ENCODE measurements around the gene JMJD4.
A peak's percentile ranks its signal among the peaks of the same experiment; 100 is the strongest.

Gene JMJD4

GRCh38 chr1:227734856-227735538 is at the start of gene JMJD4, which contains the start of gene SNAP47:
Gene JMJD4 (minus strand): TSS chr1:227735302. CDS start chr1:227735273, 29 bp downstream.
Gene SNAP47 (plus strand): TSS chr1:227735435. CDS start chr1:227747737, 12,302 bp downstream.
- no peaks in the 10 kb centered on the region for H3K9me3 ChIP-seq (ENCODE audit: low read depth, low read length)
- DNase-seq (ENCODE audit: low read depth, low spot score) = peak; percentile 18
- H3K4me3 ChIP-seq = peak within 1 kb of the TSS; percentile 96
- peak within 1 kb of the TSS; percentile 89 for H3K9ac ChIP-seq (ENCODE audit: insufficient read length)
- H3K36me3 ChIP-seq (ENCODE audit: insufficient read depth, low read length) = peaks cover 15% of the 10 kb centered on the region
- TF ChIP-seq POLR2AphosphoS5 (IDR thresholded peaks at IDR 0.05; ENCODE audit: borderline replicate concordance, low read depth, low read length) (peak; percentile 91), EZH2 (IDR thresholded peaks at IDR 0.05) (no peak)
- no peak within 1 kb of the TSS for H3K27ac ChIP-seq

- DNase-seq (ENCODE audit: low read depth, low spot score) = no peak
- TF ChIP-seq FOXP2 (optimal IDR thresholded peaks at IDR 0.05; ENCODE audit: control extremely low read depth, extremely low read length, insufficient read depth) (no peak), EZH2 (IDR thresholded peaks at IDR 0.05) (no peak), POLR2AphosphoS5 (IDR thresholded peaks at IDR 0.05; ENCODE audit: borderline replicate concordance, low read depth, low read length) (no peak)
- H3K9ac ChIP-seq (ENCODE audit: insufficient read length) = no peak overlapping the region
- H3K36me3 ChIP-seq (ENCODE audit: insufficient read depth, low read length) = no peaks in the 10 kb centered on the region
- no peaks in the 10 kb centered on the region for H3K9me3 ChIP-seq (ENCODE audit: low read depth, low read length)
- no peak overlapping the region for H3K27ac ChIP-seq
- no peak overlapping the region for H3K4me3 ChIP-seq
Observed at GRCh38 chr1:227782226-227782625, 47.1 kb upstream of the JMJD4 start.

- H3K27ac ChIP-seq = no peak overlapping the region
- no peaks in the 10 kb centered on the region for H3K36me3 ChIP-seq (ENCODE audit: insufficient read depth, low read length)
- no peak overlapping the region for H3K9ac ChIP-seq (ENCODE audit: insufficient read length)
- no peak overlapping the region for H3K4me3 ChIP-seq
- DNase-seq (ENCODE audit: low read depth, low spot score) = no peak
- TF ChIP-seq POLR2AphosphoS5 (IDR thresholded peaks at IDR 0.05; ENCODE audit: borderline replicate concordance, low read depth, low read length) (no peak), FOXP2 (optimal IDR thresholded peaks at IDR 0.05; ENCODE audit: control extremely low read depth, extremely low read length, insufficient read depth) (no peak), EZH2 (IDR thresholded peaks at IDR 0.05) (no peak)
- H3K9me3 ChIP-seq (ENCODE audit: low read depth, low read length) = no peaks in the 10 kb centered on the region
Observed at GRCh38 chr1:227781314-227781930, 46.3 kb upstream of the JMJD4 start.

- DNase-seq (ENCODE audit: low read depth, low spot score) = no peak
- TF ChIP-seq EZH2 (IDR thresholded peaks at IDR 0.05) = no peak
- TF ChIP-seq POLR2AphosphoS5 (IDR thresholded peaks at IDR 0.05; ENCODE audit: borderline replicate concordance, low read depth, low read length) = no peak
- no peak for TF ChIP-seq FOXP2 (optimal IDR thresholded peaks at IDR 0.05; ENCODE audit: control extremely low read depth, extremely low read length, insufficient read depth)
- H3K36me3 ChIP-seq (ENCODE audit: insufficient read depth, low read length) = no peaks in the 10 kb centered on the region
- no peak overlapping the region for H3K4me3 ChIP-seq
- H3K9me3 ChIP-seq (ENCODE audit: low read depth, low read length) = no peaks in the 10 kb centered on the region
- H3K27ac ChIP-seq = no peak overlapping the region
- H3K9ac ChIP-seq (ENCODE audit: insufficient read length) = no peak overlapping the region
Observed at GRCh38 chr1:227780101-227781044, 45.3 kb upstream of the JMJD4 start.

- Histone ChIP-seq H3K9me3 (ENCODE audit: low read depth, low read length) (no peaks in the 10 kb centered on the region), H3K27ac (no peak overlapping the region), H3K9ac (ENCODE audit: insufficient read length) (no peak overlapping the region), H3K36me3 (ENCODE audit: insufficient read depth, low read length) (no peaks in the 10 kb centered on the region), H3K4me3 (no peak overlapping the region)
- TF ChIP-seq FOXP2 (optimal IDR thresholded peaks at IDR 0.05; ENCODE audit: control extremely low read depth, extremely low read length, insufficient read depth) = no peak
- no peak for TF ChIP-seq EZH2 (IDR thresholded peaks at IDR 0.05)
- TF ChIP-seq POLR2AphosphoS5 (IDR thresholded peaks at IDR 0.05; ENCODE audit: borderline replicate concordance, low read depth, low read length) = no peak
- DNase-seq (ENCODE audit: low read depth, low spot score) = no peak
Observed at GRCh38 chr1:227779685-227780084, 44.6 kb upstream of the JMJD4 start.

- Histone ChIP-seq H3K9me3 (ENCODE audit: low read depth, low read length) (no peaks in the 10 kb centered on the region), H3K36me3 (ENCODE audit: insufficient read depth, low read length) (no peaks in the 10 kb centered on the region), H3K4me3 (no peak overlapping the region), H3K27ac (no peak overlapping the region), H3K9ac (ENCODE audit: insufficient read length) (no peak overlapping the region)
- no peak for DNase-seq (ENCODE audit: low read depth, low spot score)
- TF ChIP-seq FOXP2 (optimal IDR thresholded peaks at IDR 0.05; ENCODE audit: control extremely low read depth, extremely low read length, insufficient read depth) (no peak), POLR2AphosphoS5 (IDR thresholded peaks at IDR 0.05; ENCODE audit: borderline replicate concordance, low read depth, low read length) (no peak), EZH2 (IDR thresholded peaks at IDR 0.05) (no peak)
Observed at GRCh38 chr1:227779021-227779441, 43.9 kb upstream of the JMJD4 start.

GRCh38 chr1:227778401-227778947 is 43.4 kb upstream of the JMJD4 start:
- Histone ChIP-seq H3K9me3 (ENCODE audit: low read depth, low read length) (no peaks in the 10 kb centered on the region), H3K9ac (ENCODE audit: insufficient read length) (no peak overlapping the region), H3K4me3 (no peak overlapping the region), H3K36me3 (ENCODE audit: insufficient read depth, low read length) (no peaks in the 10 kb centered on the region), H3K27ac (no peak overlapping the region)
- TF ChIP-seq FOXP2 (optimal IDR thresholded peaks at IDR 0.05; ENCODE audit: control extremely low read depth, extremely low read length, insufficient read depth) (no peak), EZH2 (IDR thresholded peaks at IDR 0.05) (no peak), POLR2AphosphoS5 (IDR thresholded peaks at IDR 0.05; ENCODE audit: borderline replicate concordance, low read depth, low read length) (no peak)
- DNase-seq (ENCODE audit: low read depth, low spot score) = no peak

GRCh38 chr1:227777646-227778045 is 42.5 kb upstream of the JMJD4 start:
- no peaks in the 10 kb centered on the region for H3K36me3 ChIP-seq (ENCODE audit: insufficient read depth, low read length)
- H3K9me3 ChIP-seq (ENCODE audit: low read depth, low read length) = no peaks in the 10 kb centered on the region
- H3K9ac ChIP-seq (ENCODE audit: insufficient read length) = no peak overlapping the region
- H3K27ac ChIP-seq = no peak overlapping the region
- H3K4me3 ChIP-seq = no peak overlapping the region
- no peak for DNase-seq (ENCODE audit: low read depth, low spot score)
- no peak for TF ChIP-seq EZH2 (IDR thresholded peaks at IDR 0.05)
- TF ChIP-seq FOXP2 (optimal IDR thresholded peaks at IDR 0.05; ENCODE audit: control extremely low read depth, extremely low read length, insufficient read depth) = no peak
- no peak for TF ChIP-seq POLR2AphosphoS5 (IDR thresholded peaks at IDR 0.05; ENCODE audit: borderline replicate concordance, low read depth, low read length)

All from SK-N-MC (cell line).